Smooth muscle cell (in vitro differentiated cells): ENCODE measurements around the gene MRPL53. TPM values are rescaled to one million over a fixed set of nuclear protein-coding genes. Genes with fewer than 3 reads are reported as not detected.
"Not testable (repeated sequence)": the region's sequence is repeated elsewhere in the genome, so short reads cannot be mapped to it uniquely, and the experiment has no call there.

Source experiments
- DNase-seq: peaks from one replicate; lab custom pipeline; 2025; ENCODE audit not compliant: unreplicated experiment; lab: John Stamatoyannopoulos, UW
- H2AFZ ChIP-seq: fragments of 200-600 bp; sonication (generic); 2 replicates; pipeline ENCODE4 v1.6.0; 2016; ENCODE audit warnings: antibody characterized with exemption, low read depth, mild to moderate bottlenecking
- H3F3A ChIP-seq: fragments of 200-600 bp; sonication (generic); 2 replicates; pipeline ENCODE4 v1.6.0; 2017; ENCODE audit warnings: antibody characterized with exemption, low read depth
- H3K27ac ChIP-seq: fragments of 200-600 bp; sonication (generic); 2 replicates; pipeline ENCODE4 v1.5.1; 2016; ENCODE audit warnings: low read depth, mild to moderate bottlenecking
- H3K27me3 ChIP-seq: fragments of 200-600 bp; sonication (generic); 2 replicates; pipeline ENCODE4 v1.6.1; 2016; ENCODE audit warnings: low read depth, mild to moderate bottlenecking
- H3K36me3 ChIP-seq: fragments of 200-600 bp; sonication (generic); 2 replicates; pipeline ENCODE4 v1.5.1; 2016; ENCODE audit warnings: low read depth
- H3K4me1 ChIP-seq: fragments of 200-600 bp; sonication (generic); 2 replicates; pipeline ENCODE4 v1.5.1; 2016; ENCODE audit warnings: low read depth
- H3K4me2 ChIP-seq: fragments of 200-600 bp; sonication (generic); 2 replicates; pipeline ENCODE4 v1.6.0; 2016; ENCODE audit warnings: mild to moderate bottlenecking
- H3K4me3 ChIP-seq: fragments of 200-600 bp; sonication (generic); 2 replicates; pipeline ENCODE4 v1.5.1; 2016; ENCODE audit warnings: mild to moderate bottlenecking
- H3K79me2 ChIP-seq: fragments of 200-600 bp; sonication (generic); 2 replicates; pipeline ENCODE4 v1.6.0; 2016; ENCODE audit warnings: low read depth, mild to moderate bottlenecking
- H3K9ac ChIP-seq: fragments of 200-600 bp; sonication (generic); 2 replicates; pipeline ENCODE4 v1.6.0; 2016; ENCODE audit warnings: low read depth
- H3K9me3 ChIP-seq: fragments of 200-600 bp; sonication (generic); replicated peaks from 2 replicates; pipeline ENCODE4 v1.5.1; 2016; ENCODE audit warnings: low read depth
- H4K20me1 ChIP-seq: fragments of 200-600 bp; sonication (generic); 2 replicates; pipeline ENCODE4 v1.6.0; 2016; ENCODE audit warnings: low read depth
- CTCF ChIP-seq: fragments of 200-600 bp; sonication (generic); IDR thresholded peaks from 2 replicates; pipeline ENCODE4 v1.5.1; 2017; ENCODE audit warnings: borderline replicate concordance, mild to moderate bottlenecking, antibody characterized with exemption; ENCODE audit not compliant: insufficient read depth, poor library complexity, severe bottlenecking
- WGBS: methylation state at CpG from one replicate; pipeline ENCODE4 v1.1.7; 2016; ENCODE audit warnings: low lambda C conversion rate; 5-methylcytosine and 5-hydroxymethylcytosine counted together
- polyA plus RNA-seq: library from polyadenylated mRNA; unstranded; fragments of >200 nt; fragmentation: Nextera tagmentation; extraction: Ambion mirVana; gene quantifications from 2 replicates; pipeline ENCODE4 v1.2.1, GENCODE V29; 2016
- total RNA-seq: library from RNA; depleted of rRNA; stranded (reverse); fragments of >200 nt; gene quantifications from 2 replicates; pipeline ENCODE4 v1.2.3, GENCODE V29; 2014

Gene MRPL53
- total and polyA plus RNA-seq, 2 experiments from 2014 or later = 12.0 to 76.8 TPM

- Histone ChIP-seq H3K4me1 (no peaks in the 10 kb centered on the region), H3K36me3 (no peaks in the 10 kb centered on the region), H3K27me3 (no peaks in the 10 kb centered on the region), H2AFZ (no peak overlapping the region), H3K27ac (no peak overlapping the region), H3K79me2 (no peaks in the 10 kb centered on the region), H3K9ac (no peak overlapping the region), H3F3A (peaks cover 5% of the 10 kb centered on the region), H3K4me2 (no peak overlapping the region), H4K20me1 (no peaks in the 10 kb centered on the region), H3K9me3 (no peaks in the 10 kb centered on the region), H3K4me3 (no peak overlapping the region)
- no peak for TF ChIP-seq CTCF
- WGBS = 95% methylated on average over 5 of the region's 5 CpGs
- no peak for DNase-seq
Observed at GRCh38 chr2:74447230-74447999, 25.1 kb downstream of the MRPL53 start.

- TF ChIP-seq CTCF = no peak
- Histone ChIP-seq H4K20me1 (peaks cover under 1% of the 10 kb centered on the region), H3F3A (peaks cover 15% of the 10 kb centered on the region), H3K4me2 (peak overlapping the region; percentile 37), H3K9me3 (no peaks in the 10 kb centered on the region), H3K4me3 (no peak overlapping the region), H3K27ac (peak overlapping the region; percentile 63), H3K36me3 (no peaks in the 10 kb centered on the region), H3K9ac (no peak overlapping the region), H2AFZ (no peak overlapping the region), H3K79me2 (peaks cover 8% of the 10 kb centered on the region), H3K27me3 (no peaks in the 10 kb centered on the region), H3K4me1 (peaks cover 1% of the 10 kb centered on the region)
- WGBS = 28% methylated on average over 5 of the region's 5 CpGs
- DNase-seq = no peak
Observed at GRCh38 chr2:74444498-74445318, 27.8 kb downstream of the MRPL53 start.

- H3F3A ChIP-seq = peaks cover 15% of the 10 kb centered on the region
- peaks cover 28% of the 10 kb centered on the region for H3K79me2 ChIP-seq
- not testable (repeated sequence) for DNase-seq, H3K36me3 ChIP-seq, H3K9me3 ChIP-seq, H3K27me3 ChIP-seq
- H3K4me2 ChIP-seq = peak overlapping the region; percentile 96
- peak overlapping the region; percentile 93 for H3K27ac ChIP-seq
- peaks cover 19% of the 10 kb centered on the region for H3K4me1 ChIP-seq
- 86% methylated on average over 16 of the region's 16 CpGs for WGBS
- H4K20me1 ChIP-seq = peaks cover 21% of the 10 kb centered on the region
- peak overlapping the region; percentile 61 for H3K4me3 ChIP-seq
- H3K9ac ChIP-seq = peak overlapping the region; percentile 82
- peak overlapping the region; percentile 93 for H2AFZ ChIP-seq
Observed at GRCh38 chr2:74442483-74443297, 29.8 kb downstream of the MRPL53 start.
